Transverse colon (tissue), 3 donors: ENCODE results near the gene TBCB.

Experiments
- POLR2A ChIP-seq: fragments of 450-650 bp; IDR thresholded peaks from one replicate; pipeline ENCODE4 v1.6.1; 2016; ENCODE audit warnings: antibody characterized with exemption, mild to moderate bottlenecking, moderate library complexity
- TF ChIP-seq, protein P1 (sequence below), 5 experiments: fragments of 200-600 bp in 3 of 5; fragments of 450-650 bp in 2 of 5; sonication (generic) in 3 of 5; IDR thresholded peaks; 1 replicate in 2 of 5; 2 replicates in 3 of 5; pipeline ENCODE4 v1.5.1; 2016 to 2017; ENCODE audit warnings: antibody characterized with exemption in 5 of 5, inconsistent platforms in 3 of 5, mild to moderate bottlenecking in 2 of 5, moderate library complexity in 1 of 5

DNA sequence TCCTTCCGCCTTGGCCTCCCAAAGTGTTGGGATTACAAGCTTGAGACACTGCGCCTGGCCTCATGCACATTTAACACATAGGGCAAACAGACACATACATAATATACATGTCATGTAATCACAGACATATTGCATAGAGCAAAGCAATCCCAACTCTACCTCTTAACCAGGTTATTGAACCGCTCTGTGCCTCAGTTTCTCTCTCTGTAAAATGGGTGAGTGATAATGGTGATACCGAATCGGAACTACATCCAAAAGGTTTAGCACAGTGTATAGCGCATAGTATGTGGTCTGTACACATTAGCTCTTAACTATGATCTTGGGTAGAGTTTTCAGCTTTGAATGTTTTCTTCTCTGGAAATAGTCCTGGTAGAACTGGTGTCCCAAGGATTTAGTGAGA is 29.4 kb downstream of the TBCB start:
- TF ChIP-seq, protein P1, sequence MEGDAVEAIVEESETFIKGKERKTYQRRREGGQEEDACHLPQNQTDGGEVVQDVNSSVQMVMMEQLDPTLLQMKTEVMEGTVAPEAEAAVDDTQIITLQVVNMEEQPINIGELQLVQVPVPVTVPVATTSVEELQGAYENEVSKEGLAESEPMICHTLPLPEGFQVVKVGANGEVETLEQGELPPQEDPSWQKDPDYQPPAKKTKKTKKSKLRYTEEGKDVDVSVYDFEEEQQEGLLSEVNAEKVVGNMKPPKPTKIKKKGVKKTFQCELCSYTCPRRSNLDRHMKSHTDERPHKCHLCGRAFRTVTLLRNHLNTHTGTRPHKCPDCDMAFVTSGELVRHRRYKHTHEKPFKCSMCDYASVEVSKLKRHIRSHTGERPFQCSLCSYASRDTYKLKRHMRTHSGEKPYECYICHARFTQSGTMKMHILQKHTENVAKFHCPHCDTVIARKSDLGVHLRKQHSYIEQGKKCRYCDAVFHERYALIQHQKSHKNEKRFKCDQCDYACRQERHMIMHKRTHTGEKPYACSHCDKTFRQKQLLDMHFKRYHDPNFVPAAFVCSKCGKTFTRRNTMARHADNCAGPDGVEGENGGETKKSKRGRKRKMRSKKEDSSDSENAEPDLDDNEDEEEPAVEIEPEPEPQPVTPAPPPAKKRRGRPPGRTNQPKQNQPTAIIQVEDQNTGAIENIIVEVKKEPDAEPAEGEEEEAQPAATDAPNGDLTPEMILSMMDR (IDR thresholded peaks at IDR 0.05) = no peak
- no peak for TF ChIP-seq POLR2A
